A673 (cell line): ENCODE data around the gene IMPDH2. TPM values are rescaled to one million over a fixed set of nuclear protein-coding genes. Genes with fewer than 3 reads are reported as not detected.

Experiments
- BruUV-seq: library from RNA; stranded (reverse); fragments of 400-500 nt; replicated peaks from 2 replicates; lab custom pipeline; 2021; lab: Mats Ljungman, UMichigan
- CTCF ChIA-PET: fragments of 300-600 bp; sonication (Branson Sonifier 250); formaldehyde crosslinking; loops from one replicate; lab custom pipeline; 2022; ENCODE audit warnings: antibody characterized with exemption; lab: Charles Lee
- POLR2A ChIA-PET: fragments of 300-600 bp; sonication (Branson Sonifier 250); formaldehyde crosslinking; loops from one replicate; lab custom pipeline; 2022; ENCODE audit warnings: antibody characterized with exemption; ENCODE audit not compliant: low non-redundant PET; lab: Charles Lee
- DNase-seq: peaks from one replicate; pipeline ENCODE4 v3.0.0-alpha.2; 2015; ENCODE audit warnings: low spot score
- H3K27ac ChIP-seq: fragments of 200-600 bp; sonication (generic); 2 replicates; pipeline ENCODE4 v1.5.1; 2016; ENCODE audit warnings: mixed run types, low read depth, mild to moderate bottlenecking, mixed read lengths, antibody characterized with exemption, low read length; ENCODE audit not compliant: poor library complexity, severe bottlenecking
- H3K27me3 ChIP-seq: fragments of 200-600 bp; sonication (generic); replicated peaks from 2 replicates; pipeline ENCODE4 v1.6.1; 2017; ENCODE audit warnings: mixed run types, low read depth, mild to moderate bottlenecking, mixed read lengths, antibody characterized with exemption, low read length; ENCODE audit not compliant: insufficient read depth, poor library complexity
- H3K36me3 ChIP-seq: fragments of 200-600 bp; sonication (generic); 2 replicates; pipeline ENCODE4 v1.6.1; 2016; ENCODE audit warnings: mixed run types, mild to moderate bottlenecking, mixed read lengths, antibody characterized with exemption, low read length; ENCODE audit not compliant: insufficient read depth, poor library complexity, severe bottlenecking
- H3K4me1 ChIP-seq: fragments of 200-600 bp; sonication (generic); 2 replicates; pipeline ENCODE4 v1.6.1; 2017; ENCODE audit warnings: mixed run types, mild to moderate bottlenecking, mixed read lengths, antibody characterized with exemption, low read length; ENCODE audit not compliant: insufficient read depth, poor library complexity, severe bottlenecking
- H3K4me3 ChIP-seq: fragments of 200-600 bp; sonication (generic); 2 replicates; pipeline ENCODE4 v1.5.1; 2016; ENCODE audit warnings: low read depth, mixed run types, mild to moderate bottlenecking, mixed read lengths, low read length; ENCODE audit not compliant: poor library complexity, severe bottlenecking
- H3K9me3 ChIP-seq: fragments of 200-600 bp; sonication (generic); 2 replicates; pipeline ENCODE4 v1.6.1; 2016; ENCODE audit warnings: mixed run types, low read depth, mild to moderate bottlenecking, mixed read lengths, antibody characterized with exemption, low read length; ENCODE audit not compliant: poor library complexity, severe bottlenecking
- EZH2 ChIP-seq: fragments of 200-600 bp; sonication (generic); IDR thresholded peaks from 2 replicates; pipeline ENCODE4 v1.6.1; 2017; ENCODE audit warnings: borderline replicate concordance, low read depth, mild to moderate bottlenecking, mixed read lengths, antibody characterized with exemption, low read length; ENCODE audit not compliant: poor library complexity, severe bottlenecking
- intact Hi-C: fragments of 100-400 bp; cut with micrococcal nuclease; formaldehyde crosslinking; loops from one replicate; pipeline ENCODE4 v1.10.0; 2022; ENCODE audit not compliant: unreplicated experiment
- total RNA-seq: library from RNA; stranded (reverse); gene quantifications from 2 replicates; pipeline ENCODE4 v1.2.3, GENCODE V29; 2021
- TF ChIP-seq, protein P1 (sequence below): fragments of 300-800, 200-600 bp; sonication (generic); conservative IDR thresholded peaks from 2 replicates; pipeline ENCODE4 v1.5.1; 2017; ENCODE audit warnings: low read depth, mild to moderate bottlenecking, antibody characterized with exemption, low read length, moderate library complexity, mixed read lengths

IMPDH2 gene
- total RNA-seq, 1 experiment from 2014 or later = 190 TPM

DNA sequence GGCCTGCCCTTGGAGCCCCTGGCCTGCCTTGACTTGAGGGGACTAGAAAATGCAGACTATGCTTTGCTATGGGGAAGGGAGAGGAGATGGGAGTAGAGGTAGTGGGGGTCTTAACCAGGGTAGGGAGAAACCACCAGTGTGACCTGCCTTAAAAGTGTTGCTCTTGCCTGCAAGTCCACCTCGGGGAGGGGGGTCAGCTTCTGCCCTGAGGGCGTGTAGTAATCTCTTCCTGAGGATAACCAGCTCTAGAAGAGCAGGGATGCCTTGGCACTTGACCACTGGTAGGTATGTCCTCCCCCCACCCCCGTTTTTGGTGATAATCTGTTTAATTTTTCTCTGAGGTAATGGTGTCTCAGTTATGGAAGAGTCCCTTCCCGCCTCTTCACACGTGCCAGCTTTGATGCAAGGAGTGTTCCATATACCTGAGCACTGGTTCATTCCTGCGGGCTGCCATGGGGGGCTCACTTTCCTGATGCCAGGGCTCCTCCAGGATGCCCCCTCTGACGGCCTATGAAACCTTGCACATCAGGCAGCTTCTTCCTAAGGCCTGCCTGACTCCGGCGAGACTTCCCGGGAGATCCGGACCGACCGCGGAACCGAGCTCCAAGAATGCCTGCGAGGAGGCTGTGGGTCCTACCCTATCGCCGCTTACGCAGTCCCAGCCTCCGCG lies 39.9 kb downstream of the IMPDH2 start:
- Histone ChIP-seq H3K4me3 (peak overlapping the region; percentile 64), H3K36me3 (no peaks in the 10 kb centered on the region), H3K27me3 (no peaks in the 10 kb centered on the region), H3K9me3 (no peaks in the 10 kb centered on the region), H3K27ac (peak overlapping the region; percentile 75), H3K4me1 (peaks cover 3% of the 10 kb centered on the region)
- DNase-seq = no peak
- ChIA-PET POLR2A (interaction anchor here (1.2 kb wide), 1 partner anchor 18 kb away, joined by 5 read pairs; the partner anchor contains the start of gene WDR6), CTCF (interaction anchor here (1.2 to 1.6 kb wide), 2 partner anchors 18 to 105 kb away, joined by 4 read pairs; partner anchors contain the start of genes QRICH1 and WDR6)
- TSS peak; percentile 66 for BruUV-seq
- TF ChIP-seq, protein P1, sequence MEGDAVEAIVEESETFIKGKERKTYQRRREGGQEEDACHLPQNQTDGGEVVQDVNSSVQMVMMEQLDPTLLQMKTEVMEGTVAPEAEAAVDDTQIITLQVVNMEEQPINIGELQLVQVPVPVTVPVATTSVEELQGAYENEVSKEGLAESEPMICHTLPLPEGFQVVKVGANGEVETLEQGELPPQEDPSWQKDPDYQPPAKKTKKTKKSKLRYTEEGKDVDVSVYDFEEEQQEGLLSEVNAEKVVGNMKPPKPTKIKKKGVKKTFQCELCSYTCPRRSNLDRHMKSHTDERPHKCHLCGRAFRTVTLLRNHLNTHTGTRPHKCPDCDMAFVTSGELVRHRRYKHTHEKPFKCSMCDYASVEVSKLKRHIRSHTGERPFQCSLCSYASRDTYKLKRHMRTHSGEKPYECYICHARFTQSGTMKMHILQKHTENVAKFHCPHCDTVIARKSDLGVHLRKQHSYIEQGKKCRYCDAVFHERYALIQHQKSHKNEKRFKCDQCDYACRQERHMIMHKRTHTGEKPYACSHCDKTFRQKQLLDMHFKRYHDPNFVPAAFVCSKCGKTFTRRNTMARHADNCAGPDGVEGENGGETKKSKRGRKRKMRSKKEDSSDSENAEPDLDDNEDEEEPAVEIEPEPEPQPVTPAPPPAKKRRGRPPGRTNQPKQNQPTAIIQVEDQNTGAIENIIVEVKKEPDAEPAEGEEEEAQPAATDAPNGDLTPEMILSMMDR = no peak
- intact Hi-C loops = loop anchor here (5.0 kb wide), 1 partner anchor 458 kb away; no protein-coding TSS in a partner anchor

DNA sequence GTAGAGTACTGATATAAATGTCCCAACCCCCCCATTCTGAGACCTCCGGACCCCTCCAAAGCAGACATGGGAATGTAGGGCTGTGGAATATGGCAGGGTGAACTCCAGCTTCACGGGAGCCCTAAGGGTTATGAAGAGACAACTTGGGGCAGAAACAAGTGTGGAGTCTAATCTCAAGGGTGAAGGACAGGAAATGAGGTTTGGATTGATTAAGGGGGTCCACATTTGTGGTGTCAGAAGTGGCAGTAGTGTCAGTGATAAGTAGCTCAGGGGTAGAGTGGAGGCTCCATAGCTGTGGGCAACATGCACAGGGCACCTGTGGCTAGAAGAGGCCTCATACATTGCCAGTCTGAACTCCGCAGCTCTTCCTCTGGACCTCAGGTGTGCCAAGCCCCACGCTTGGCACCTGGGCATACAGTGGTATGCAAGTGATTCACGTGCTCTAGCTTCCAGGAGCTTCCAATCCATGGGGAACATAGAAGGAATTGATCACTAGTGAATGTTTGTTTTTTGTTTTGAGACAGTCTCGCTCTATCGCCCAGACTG lies 43.3 kb downstream of the IMPDH2 start:
- Histone ChIP-seq H3K36me3 (peaks cover 5% of the 10 kb centered on the region), H3K27ac (no peak overlapping the region), H3K4me3 (no peak overlapping the region), H3K4me1 (peaks cover 3% of the 10 kb centered on the region), H3K9me3 (no peaks in the 10 kb centered on the region), H3K27me3 (no peaks in the 10 kb centered on the region)
- no peak for DNase-seq
- TF ChIP-seq, protein P1 = no peak
- no peak for TF ChIP-seq EZH2
- CTCF ChIA-PET = no interaction called here
- no TSS peak for BruUV-seq
- intact Hi-C loops = loop anchor here (5.0 kb wide), 1 partner anchor 461 kb away; no protein-coding TSS in a partner anchor
- POLR2A ChIA-PET = no interaction called here

DNA sequence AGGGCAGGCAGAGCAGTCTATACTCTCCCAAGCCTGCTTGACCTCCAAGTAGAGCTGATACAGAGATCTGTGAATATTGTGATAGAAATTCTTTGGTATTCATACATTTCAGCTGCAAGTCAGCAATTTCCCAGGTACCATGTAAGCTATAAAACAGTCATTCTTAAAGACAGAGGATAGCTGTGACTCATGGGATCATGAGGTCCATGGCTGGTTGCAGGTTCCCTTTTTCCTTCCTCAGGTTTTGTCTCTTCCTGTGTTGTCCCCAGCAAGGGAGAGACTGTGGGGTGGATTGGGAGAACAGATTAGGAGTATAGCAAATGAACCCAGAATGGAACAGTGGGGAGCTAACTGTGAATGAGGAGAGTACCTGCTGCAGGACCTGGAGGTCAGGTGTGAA lies 44.5 kb downstream of the IMPDH2 start:
- no peaks in the 10 kb centered on the region for H3K27me3 ChIP-seq
- H3K4me3 ChIP-seq = no peak overlapping the region
- no peaks in the 10 kb centered on the region for H3K9me3 ChIP-seq
- TF ChIP-seq EZH2 = no peak
- TF ChIP-seq, protein P1 = no peak
- no TSS peak for BruUV-seq
- DNase-seq = no peak
- H3K4me1 ChIP-seq = peaks cover 3% of the 10 kb centered on the region
- peaks cover 5% of the 10 kb centered on the region for H3K36me3 ChIP-seq
- intact Hi-C loops = loop anchor here (5.0 kb wide), 1 partner anchor 463 kb away; no protein-coding TSS in a partner anchor
- ChIA-PET CTCF (no interaction called here), POLR2A (no interaction called here)
- no peak overlapping the region for H3K27ac ChIP-seq
